Nephron (organoid): ENCODE measurements around the gene CDKAL1.
A peak's percentile ranks its signal among the peaks of the same experiment; 100 is the strongest.

Experiments used
- H3K27ac Mint-ChIP-seq, 3 experiments: 2 replicates each; pipeline ENCODE4 v1.8.0; 2020; ENCODE audit warnings: mixed read lengths in 3 of 3, mild to moderate bottlenecking in 2 of 3, moderate library complexity in 1 of 3
- H3K27me3 Mint-ChIP-seq: 2 replicates; pipeline ENCODE4 v1.8.0; 2021; ENCODE audit warnings: low read depth, mild to moderate bottlenecking, moderate library complexity, mixed read lengths
- H3K36me3 Mint-ChIP-seq: 2 replicates; pipeline ENCODE4 v1.8.0; 2020; ENCODE audit warnings: low read depth, mixed read lengths
- H3K4me1 Mint-ChIP-seq: 2 replicates; pipeline ENCODE4 v1.8.0; 2020; ENCODE audit warnings: mixed read lengths
- H3K4me3 Mint-ChIP-seq, 3 experiments: 2 replicates each; pipeline ENCODE4 v1.8.0; 2020; ENCODE audit warnings: mild to moderate bottlenecking in 3 of 3, mixed read lengths in 3 of 3, moderate library complexity in 2 of 3
- H3K9me3 Mint-ChIP-seq: 2 replicates; pipeline ENCODE4 v1.8.0; 2020; ENCODE audit warnings: mixed read lengths
- CTCF ChIP-seq, 3 experiments: fragments of 200-600 bp; sonication (generic); IDR thresholded peaks; one replicate each; pipeline ENCODE4 v1.5.0; 2021; ENCODE audit warnings: antibody characterized with exemption in 3 of 3; ENCODE audit not compliant: unreplicated experiment in 3 of 3

CDKAL1 gene

GRCh38 chr6:20532881-20533280, 1.4 kb upstream of the CDKAL1 start:
- H3K27ac Mint-ChIP-seq = no peak overlapping the region
- no peaks in the 10 kb centered on the region for H3K27me3 Mint-ChIP-seq
- H3K4me3 Mint-ChIP-seq = peak overlapping the region; percentile 11 to 57 (median 36)
- peaks cover 4% of the 10 kb centered on the region for H3K36me3 Mint-ChIP-seq
- H3K9me3 Mint-ChIP-seq = no peaks in the 10 kb centered on the region
- no peak for TF ChIP-seq CTCF (IDR thresholded peaks at IDR 0.05; ENCODE audit: unreplicated experiment in 3 of 3)
- H3K4me1 Mint-ChIP-seq = peaks cover 33% of the 10 kb centered on the region

GRCh38 chr6:20533746-20534294, 437 bp upstream of the CDKAL1 start:
- Mint-ChIP-seq H3K4me3 (peak overlapping the region; percentile 92 to 100 (median 99)), H3K36me3 (peaks cover 4% of the 10 kb centered on the region), H3K27ac (peak overlapping the region; percentile 97 to 100 (median 98)), H3K27me3 (no peaks in the 10 kb centered on the region), H3K4me1 (peaks cover 37% of the 10 kb centered on the region), H3K9me3 (no peaks in the 10 kb centered on the region)
- no peak for TF ChIP-seq CTCF (IDR thresholded peaks at IDR 0.05; ENCODE audit: unreplicated experiment in 3 of 3)

DNA sequence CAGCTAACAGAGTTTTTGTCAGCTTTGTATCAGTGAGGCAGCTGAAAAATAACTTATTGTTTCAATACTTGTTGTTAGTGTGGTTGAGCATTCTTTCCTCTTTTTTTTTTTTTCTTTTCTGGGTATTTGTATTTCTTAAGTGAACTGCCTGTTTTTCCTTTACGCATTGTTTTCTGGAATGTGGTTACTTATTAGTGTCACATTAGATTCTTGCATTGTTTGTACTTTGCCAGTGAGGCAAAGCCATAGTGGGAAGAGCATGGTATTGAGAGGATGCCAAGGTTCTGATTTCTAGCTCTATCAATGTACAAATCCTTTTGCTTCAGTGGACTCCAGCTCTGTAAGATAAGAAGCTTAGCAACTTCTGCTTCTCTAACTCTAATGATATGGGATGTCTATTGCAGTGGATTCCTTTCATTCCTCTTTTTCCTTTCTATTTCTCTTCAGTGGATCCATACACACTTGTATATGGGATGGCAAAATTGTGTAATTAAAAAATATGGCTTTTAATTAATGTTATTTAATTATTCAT, 3.9 kb downstream of the CDKAL1 start:
- no peak overlapping the region for H3K27ac Mint-ChIP-seq
- H3K4me3 Mint-ChIP-seq = peak overlapping the region in 2 of 3 experiments; percentile 7 to 60
- H3K4me1 Mint-ChIP-seq = peaks cover 40% of the 10 kb centered on the region
- peaks cover 32% of the 10 kb centered on the region for H3K36me3 Mint-ChIP-seq
- TF ChIP-seq CTCF (IDR thresholded peaks at IDR 0.05; ENCODE audit: unreplicated experiment in 3 of 3) = no peak
- no peaks in the 10 kb centered on the region for H3K9me3 Mint-ChIP-seq
- H3K27me3 Mint-ChIP-seq = no peaks in the 10 kb centered on the region

DNA sequence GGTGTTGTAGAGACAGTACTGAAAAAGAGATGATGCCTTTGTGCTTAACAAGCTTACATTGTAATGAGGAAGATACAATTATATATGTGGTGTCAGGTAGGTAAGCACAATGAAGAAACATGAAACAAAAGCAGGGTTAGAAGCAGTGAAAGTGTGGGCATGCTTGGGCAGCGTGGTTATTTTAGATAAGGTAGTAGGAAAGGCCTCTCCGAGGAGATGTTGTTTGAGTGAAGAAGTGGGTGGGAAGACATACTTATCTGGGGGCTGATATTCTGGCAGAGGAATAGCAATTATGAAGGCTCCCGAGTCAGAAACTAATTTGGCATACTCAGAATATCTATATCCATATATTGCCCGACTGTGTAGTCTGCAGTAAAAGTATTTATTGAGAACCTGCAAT, 4.7 kb downstream of the CDKAL1 start:
- Mint-ChIP-seq H3K4me1 (peaks cover 37% of the 10 kb centered on the region), H3K27me3 (no peaks in the 10 kb centered on the region), H3K27ac (no peak overlapping the region), H3K36me3 (peaks cover 36% of the 10 kb centered on the region), H3K4me3 (no peak overlapping the region), H3K9me3 (no peaks in the 10 kb centered on the region)
- TF ChIP-seq CTCF (IDR thresholded peaks at IDR 0.05; ENCODE audit: unreplicated experiment in 3 of 3) = no peak

GRCh38 chr6:20539387-20539786, 5.1 kb downstream of the CDKAL1 start:
- peaks cover 39% of the 10 kb centered on the region for H3K36me3 Mint-ChIP-seq
- H3K27ac Mint-ChIP-seq = peak overlapping the region in 1 of 3 experiments; percentile 6
- peaks cover 3% of the 10 kb centered on the region for H3K9me3 Mint-ChIP-seq
- H3K27me3 Mint-ChIP-seq = no peaks in the 10 kb centered on the region
- H3K4me3 Mint-ChIP-seq = no peak overlapping the region
- TF ChIP-seq CTCF (IDR thresholded peaks at IDR 0.05; ENCODE audit: unreplicated experiment in 3 of 3) = no peak
- peaks cover 33% of the 10 kb centered on the region for H3K4me1 Mint-ChIP-seq

- Mint-ChIP-seq H3K4me3 (no peak overlapping the region), H3K4me1 (peaks cover 21% of the 10 kb centered on the region)
Measured at GRCh38 chr6:20540683-20541082, 6.4 kb downstream of the CDKAL1 start.

More at GRCh38 chr6:20540683-20541082, 6.4 kb downstream of the CDKAL1 start:
- peaks cover 47% of the 10 kb centered on the region for H3K36me3 Mint-ChIP-seq
- peaks cover 6% of the 10 kb centered on the region for H3K9me3 Mint-ChIP-seq
- H3K27ac Mint-ChIP-seq = no peak overlapping the region
- no peak for TF ChIP-seq CTCF (IDR thresholded peaks at IDR 0.05; ENCODE audit: unreplicated experiment in 3 of 3)
- H3K27me3 Mint-ChIP-seq = no peaks in the 10 kb centered on the region
